Measurements from ENCODE around the gene RPGRIP1L. TPM values are rescaled to one million over a fixed set of nuclear protein-coding genes. Genes with fewer than 3 reads are reported as not detected.

Gene RPGRIP1L
- total and polyA plus RNA-seq, 2 of the 13 experiments (the other 11 are each of a cell fraction or from before 2014, with no cell fraction given) = 5.0 to 13.5 TPM

DNA sequence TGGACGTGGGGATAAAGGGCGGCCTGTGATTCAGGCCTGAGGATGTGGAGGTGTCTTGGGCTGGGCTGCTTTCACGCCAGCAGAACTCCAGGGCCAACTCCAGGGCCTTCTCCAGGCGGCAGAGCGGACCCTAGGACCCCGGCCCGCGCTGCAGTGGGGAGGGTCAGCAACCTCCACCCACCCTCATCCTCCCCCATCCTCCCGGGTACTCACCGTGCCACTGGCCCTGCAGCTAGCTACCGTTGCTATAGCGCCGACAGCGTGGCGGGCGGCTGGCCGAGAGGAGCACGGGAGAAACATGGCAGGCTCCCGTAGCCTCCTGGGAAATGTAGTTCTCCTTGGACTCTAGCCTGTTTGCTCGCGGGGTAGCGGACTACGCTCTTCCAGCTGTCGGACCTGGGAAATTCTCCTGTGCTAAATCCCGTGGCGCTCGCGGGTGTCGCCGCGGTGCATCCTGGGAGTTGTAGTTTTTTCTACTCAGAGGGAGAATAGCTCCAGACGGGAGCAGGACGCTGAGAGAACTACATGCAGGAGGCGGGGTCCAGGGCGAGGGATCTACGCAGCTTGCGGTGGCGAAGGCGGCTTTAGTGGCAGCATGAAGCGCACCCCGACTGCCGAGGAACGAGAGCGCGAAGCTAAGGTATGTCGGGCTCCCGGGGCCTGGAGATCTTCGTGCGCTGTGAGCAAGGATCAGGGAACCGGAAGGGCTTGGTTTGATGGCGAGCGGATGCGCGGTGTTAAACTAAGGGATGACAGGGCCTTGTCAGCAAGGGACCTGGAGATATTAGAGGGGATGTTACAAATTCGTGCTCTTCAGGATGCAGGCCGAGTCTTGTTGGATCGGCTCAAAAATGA, at the start of gene RPGRIP1L, which contains the start of gene FTO (continued):
- TF ChIP-seq, protein P1, sequence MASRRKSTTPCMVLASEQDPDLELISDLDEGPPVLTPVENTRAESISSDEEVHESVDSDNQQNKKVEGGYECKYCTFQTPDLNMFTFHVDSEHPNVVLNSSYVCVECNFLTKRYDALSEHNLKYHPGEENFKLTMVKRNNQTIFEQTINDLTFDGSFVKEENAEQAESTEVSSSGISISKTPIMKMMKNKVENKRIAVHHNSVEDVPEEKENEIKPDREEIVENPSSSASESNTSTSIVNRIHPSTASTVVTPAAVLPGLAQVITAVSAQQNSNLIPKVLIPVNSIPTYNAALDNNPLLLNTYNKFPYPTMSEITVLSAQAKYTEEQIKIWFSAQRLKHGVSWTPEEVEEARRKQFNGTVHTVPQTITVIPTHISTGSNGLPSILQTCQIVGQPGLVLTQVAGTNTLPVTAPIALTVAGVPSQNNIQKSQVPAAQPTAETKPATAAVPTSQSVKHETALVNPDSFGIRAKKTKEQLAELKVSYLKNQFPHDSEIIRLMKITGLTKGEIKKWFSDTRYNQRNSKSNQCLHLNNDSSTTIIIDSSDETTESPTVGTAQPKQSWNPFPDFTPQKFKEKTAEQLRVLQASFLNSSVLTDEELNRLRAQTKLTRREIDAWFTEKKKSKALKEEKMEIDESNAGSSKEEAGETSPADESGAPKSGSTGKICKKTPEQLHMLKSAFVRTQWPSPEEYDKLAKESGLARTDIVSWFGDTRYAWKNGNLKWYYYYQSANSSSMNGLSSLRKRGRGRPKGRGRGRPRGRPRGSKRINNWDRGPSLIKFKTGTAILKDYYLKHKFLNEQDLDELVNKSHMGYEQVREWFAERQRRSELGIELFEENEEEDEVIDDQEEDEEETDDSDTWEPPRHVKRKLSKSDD (CRISPR knock-in tag; IDR thresholded peaks at IDR 0.05; ENCODE audit: low read depth) = peak; percentile 85
- peak; percentile 52; the same call in 1 of the 2 replicates for TF ChIP-seq KLF6 (CRISPR knock-in tag; IDR thresholded peaks at IDR 0.05)
- TF ChIP-seq ZNF670 (CRISPR knock-in tag; IDR thresholded peaks at IDR 0.05; ENCODE audit: borderline replicate concordance) = peak; percentile 92
- TF ChIP-seq HNF4A (CRISPR knock-in tag; IDR thresholded peaks at IDR 0.05) = peak; percentile 62
- TF ChIP-seq FOXP1 (IDR thresholded peaks at IDR 0.05) = no peak
- 0 out of 2 replicates have a peak, but pooled peaks have one; percentile 12 for TF ChIP-seq FOXP1 (CRISPR knock-in tag; IDR thresholded peaks at IDR 0.05)
- peak; percentile 89; the same call in 1 of the 2 replicates for TF ChIP-seq ZNF558 (CRISPR knock-in tag; IDR thresholded peaks at IDR 0.05; ENCODE audit: borderline replicate concordance)
- TF ChIP-seq NR2C2 (CRISPR knock-in tag; IDR thresholded peaks at IDR 0.05; ENCODE audit: borderline replicate concordance) = peak; percentile 94
- TF ChIP-seq, protein P2, sequence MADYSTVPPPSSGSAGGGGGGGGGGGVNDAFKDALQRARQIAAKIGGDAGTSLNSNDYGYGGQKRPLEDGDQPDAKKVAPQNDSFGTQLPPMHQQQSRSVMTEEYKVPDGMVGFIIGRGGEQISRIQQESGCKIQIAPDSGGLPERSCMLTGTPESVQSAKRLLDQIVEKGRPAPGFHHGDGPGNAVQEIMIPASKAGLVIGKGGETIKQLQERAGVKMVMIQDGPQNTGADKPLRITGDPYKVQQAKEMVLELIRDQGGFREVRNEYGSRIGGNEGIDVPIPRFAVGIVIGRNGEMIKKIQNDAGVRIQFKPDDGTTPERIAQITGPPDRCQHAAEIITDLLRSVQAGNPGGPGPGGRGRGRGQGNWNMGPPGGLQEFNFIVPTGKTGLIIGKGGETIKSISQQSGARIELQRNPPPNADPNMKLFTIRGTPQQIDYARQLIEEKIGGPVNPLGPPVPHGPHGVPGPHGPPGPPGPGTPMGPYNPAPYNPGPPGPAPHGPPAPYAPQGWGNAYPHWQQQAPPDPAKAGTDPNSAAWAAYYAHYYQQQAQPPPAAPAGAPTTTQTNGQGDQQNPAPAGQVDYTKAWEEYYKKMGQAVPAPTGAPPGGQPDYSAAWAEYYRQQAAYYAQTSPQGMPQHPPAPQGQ (CRISPR knock-in tag; IDR thresholded peaks at IDR 0.05; ENCODE audit: borderline replicate concordance) = no peak
- TF ChIP-seq ZNF430 (CRISPR knock-in tag; IDR thresholded peaks at IDR 0.05) = peak; percentile 87; the same call in 1 of the 2 replicates
- TF ChIP-seq IRF2 (CRISPR knock-in tag; IDR thresholded peaks at IDR 0.05) = peak; percentile 99
- TF ChIP-seq ZNF530 (CRISPR knock-in tag; IDR thresholded peaks at IDR 0.05; ENCODE audit: low read depth) = no peak
- peak; percentile 73 for TF ChIP-seq SKI (IDR thresholded peaks at IDR 0.05; ENCODE audit: partially characterized antibody)
- TF ChIP-seq ZNF768 (CRISPR knock-in tag; IDR thresholded peaks at IDR 0.05) = peak; percentile 44; the same call in 1 of the 2 replicates
- TF ChIP-seq, protein P3, sequence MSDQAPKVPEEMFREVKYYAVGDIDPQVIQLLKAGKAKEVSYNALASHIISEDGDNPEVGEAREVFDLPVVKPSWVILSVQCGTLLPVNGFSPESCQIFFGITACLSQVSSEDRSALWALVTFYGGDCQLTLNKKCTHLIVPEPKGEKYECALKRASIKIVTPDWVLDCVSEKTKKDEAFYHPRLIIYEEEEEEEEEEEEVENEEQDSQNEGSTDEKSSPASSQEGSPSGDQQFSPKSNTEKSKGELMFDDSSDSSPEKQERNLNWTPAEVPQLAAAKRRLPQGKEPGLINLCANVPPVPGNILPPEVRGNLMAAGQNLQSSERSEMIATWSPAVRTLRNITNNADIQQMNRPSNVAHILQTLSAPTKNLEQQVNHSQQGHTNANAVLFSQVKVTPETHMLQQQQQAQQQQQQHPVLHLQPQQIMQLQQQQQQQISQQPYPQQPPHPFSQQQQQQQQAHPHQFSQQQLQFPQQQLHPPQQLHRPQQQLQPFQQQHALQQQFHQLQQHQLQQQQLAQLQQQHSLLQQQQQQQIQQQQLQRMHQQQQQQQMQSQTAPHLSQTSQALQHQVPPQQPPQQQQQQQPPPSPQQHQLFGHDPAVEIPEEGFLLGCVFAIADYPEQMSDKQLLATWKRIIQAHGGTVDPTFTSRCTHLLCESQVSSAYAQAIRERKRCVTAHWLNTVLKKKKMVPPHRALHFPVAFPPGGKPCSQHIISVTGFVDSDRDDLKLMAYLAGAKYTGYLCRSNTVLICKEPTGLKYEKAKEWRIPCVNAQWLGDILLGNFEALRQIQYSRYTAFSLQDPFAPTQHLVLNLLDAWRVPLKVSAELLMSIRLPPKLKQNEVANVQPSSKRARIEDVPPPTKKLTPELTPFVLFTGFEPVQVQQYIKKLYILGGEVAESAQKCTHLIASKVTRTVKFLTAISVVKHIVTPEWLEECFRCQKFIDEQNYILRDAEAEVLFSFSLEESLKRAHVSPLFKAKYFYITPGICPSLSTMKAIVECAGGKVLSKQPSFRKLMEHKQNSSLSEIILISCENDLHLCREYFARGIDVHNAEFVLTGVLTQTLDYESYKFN (CRISPR knock-in tag; conservative IDR thresholded peaks at IDR 0.05) = peak; percentile 58; the same call in 1 of the 2 replicates
- peak; percentile 98 for TF ChIP-seq SRSF1 (optimal IDR thresholded peaks at IDR 0.05; ENCODE audit: low read depth, low read length)
- TF ChIP-seq, protein P4, sequence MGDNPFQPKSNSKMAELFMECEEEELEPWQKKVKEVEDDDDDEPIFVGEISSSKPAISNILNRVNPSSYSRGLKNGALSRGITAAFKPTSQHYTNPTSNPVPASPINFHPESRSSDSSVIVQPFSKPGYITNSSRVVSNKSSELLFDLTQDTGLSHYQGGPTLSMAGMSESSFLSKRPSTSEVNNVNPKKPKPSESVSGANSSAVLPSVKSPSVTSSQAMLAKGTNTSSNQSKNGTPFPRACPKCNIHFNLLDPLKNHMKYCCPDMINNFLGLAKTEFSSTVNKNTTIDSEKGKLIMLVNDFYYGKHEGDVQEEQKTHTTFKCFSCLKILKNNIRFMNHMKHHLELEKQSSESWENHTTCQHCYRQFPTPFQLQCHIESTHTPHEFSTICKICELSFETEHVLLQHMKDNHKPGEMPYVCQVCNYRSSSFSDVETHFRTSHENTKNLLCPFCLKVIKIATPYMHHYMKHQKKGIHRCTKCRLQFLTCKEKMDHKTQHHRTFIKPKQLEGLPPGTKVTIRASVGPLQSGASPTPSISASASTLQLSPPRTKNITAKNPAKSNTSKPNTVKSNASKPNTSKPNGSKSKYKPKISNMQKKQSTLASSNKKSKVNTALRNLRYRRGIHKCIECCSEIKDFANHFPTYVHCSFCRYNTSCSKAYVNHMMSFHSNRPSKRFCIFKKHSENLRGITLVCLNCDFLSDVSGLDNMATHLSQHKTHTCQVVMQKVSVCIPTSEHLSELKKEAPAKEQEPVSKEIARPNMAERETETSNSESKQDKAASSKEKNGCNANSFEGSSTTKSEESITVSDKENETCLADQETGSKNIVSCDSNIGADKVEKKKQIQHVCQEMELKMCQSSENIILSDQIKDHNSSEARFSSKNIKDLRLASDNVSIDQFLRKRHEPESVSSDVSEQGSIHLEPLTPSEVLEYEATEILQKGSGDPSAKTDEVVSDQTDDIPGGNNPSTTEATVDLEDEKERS (CRISPR knock-in tag; IDR thresholded peaks at IDR 0.05) = no peak
- TF ChIP-seq ZNF547 (CRISPR knock-in tag; IDR thresholded peaks at IDR 0.05) = no peak
